PC-9 (cell line): Measurements from ENCODE around the gene ARHGAP28.

Source experiments
- EZH2 ChIP-seq: fragments of 200-600 bp; sonication (generic); IDR thresholded peaks from 2 replicates; pipeline ENCODE4 v1.8.0; 2017; ENCODE audit warnings: antibody characterized with exemption, low read depth
- TF ChIP-seq, protein P1 (sequence below): fragments of 200-600 bp; sonication (generic); conservative IDR thresholded peaks from 2 replicates; pipeline ENCODE4 v1.6.1; 2017; ENCODE audit warnings: mixed run types, antibody characterized with exemption, mild to moderate bottlenecking, moderate library complexity

- TF ChIP-seq, protein P1, sequence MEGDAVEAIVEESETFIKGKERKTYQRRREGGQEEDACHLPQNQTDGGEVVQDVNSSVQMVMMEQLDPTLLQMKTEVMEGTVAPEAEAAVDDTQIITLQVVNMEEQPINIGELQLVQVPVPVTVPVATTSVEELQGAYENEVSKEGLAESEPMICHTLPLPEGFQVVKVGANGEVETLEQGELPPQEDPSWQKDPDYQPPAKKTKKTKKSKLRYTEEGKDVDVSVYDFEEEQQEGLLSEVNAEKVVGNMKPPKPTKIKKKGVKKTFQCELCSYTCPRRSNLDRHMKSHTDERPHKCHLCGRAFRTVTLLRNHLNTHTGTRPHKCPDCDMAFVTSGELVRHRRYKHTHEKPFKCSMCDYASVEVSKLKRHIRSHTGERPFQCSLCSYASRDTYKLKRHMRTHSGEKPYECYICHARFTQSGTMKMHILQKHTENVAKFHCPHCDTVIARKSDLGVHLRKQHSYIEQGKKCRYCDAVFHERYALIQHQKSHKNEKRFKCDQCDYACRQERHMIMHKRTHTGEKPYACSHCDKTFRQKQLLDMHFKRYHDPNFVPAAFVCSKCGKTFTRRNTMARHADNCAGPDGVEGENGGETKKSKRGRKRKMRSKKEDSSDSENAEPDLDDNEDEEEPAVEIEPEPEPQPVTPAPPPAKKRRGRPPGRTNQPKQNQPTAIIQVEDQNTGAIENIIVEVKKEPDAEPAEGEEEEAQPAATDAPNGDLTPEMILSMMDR, result no peak
- TF ChIP-seq EZH2, result no peak
These were observed 67.0 kb downstream of the ARHGAP28 start for GRCh38 chr18:6796511-6796910.
